GM21381 (cell line): ENCODE data around the gene UGT2A2.
"Not testable (repeated sequence)": the region's sequence is repeated elsewhere in the genome, so short reads cannot be mapped to it uniquely, and the experiment has no call there.

Experiments used
- ATAC-seq: cut with Tn5 transposase; IDR thresholded peaks from one replicate; pipeline ENCODE4 v1.9.1; 2021; ENCODE audit warnings: mild to moderate bottlenecking, moderate library complexity; ENCODE audit not compliant: unreplicated experiment

Gene UGT2A2

DNA sequence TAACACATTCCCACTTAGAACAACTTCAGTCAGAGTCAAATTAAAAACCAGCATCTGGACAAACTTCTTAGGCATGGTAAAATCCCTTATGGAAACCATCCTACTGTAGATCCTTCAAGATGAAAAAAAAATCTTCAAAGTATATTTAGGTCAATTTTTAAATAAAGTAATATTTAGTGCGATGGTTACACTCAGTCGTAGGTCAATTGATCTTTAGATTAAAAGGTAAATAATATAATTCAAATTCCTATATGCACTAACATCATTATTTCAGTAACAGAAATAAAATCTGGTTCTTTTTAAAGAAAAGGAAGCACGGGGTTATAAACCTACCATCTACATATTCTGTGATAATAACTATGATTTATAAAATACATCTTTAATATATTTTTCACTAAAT, at the start of gene UGT2A2:
Gene UGT2A2 (minus strand): TSS at position 101 of the 400 bp plus-strand sequence. CDS start 2 bp downstream, at position 99.
- no peak for ATAC-seq

DNA sequence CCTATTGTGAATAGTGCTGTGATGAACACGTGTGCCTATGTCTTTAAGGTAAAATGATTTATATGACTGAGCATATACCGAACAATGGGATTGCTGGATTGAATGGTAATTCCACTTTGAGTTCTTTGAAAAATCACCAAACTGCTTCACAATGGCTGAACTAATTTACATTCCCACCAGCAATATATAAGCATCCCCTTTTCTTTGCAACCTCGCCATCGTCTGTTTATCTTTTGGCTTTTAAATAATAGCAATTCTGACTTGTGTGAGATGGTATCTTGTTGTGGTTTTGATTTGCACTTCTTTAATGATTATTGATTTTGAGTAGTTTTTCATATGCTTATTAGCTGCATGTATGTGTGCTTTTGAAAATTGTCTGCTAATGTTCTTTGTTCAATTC, 45.4 kb upstream of the UGT2A2 start:
- no peak for ATAC-seq

DNA sequence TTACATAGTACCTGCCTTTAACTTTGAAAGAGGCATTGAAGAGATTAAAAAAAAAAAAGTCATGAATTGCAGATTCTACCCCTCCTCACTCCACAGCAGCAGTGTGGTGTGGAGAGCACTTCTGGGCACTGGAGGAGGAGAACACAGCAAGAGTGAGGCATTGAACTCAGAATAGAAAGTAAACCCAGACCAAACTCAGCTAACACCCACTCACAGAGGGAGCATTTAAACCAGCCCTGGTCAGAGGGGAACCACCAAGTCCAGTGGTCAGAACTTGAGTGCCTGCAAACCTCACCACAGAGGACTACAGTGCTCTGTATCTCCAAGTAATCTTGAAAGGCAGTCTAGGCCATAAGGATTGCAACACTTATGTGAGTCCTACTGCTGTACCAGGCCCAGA, 29.2 kb upstream of the UGT2A2 start:
- no peak for ATAC-seq

DNA sequence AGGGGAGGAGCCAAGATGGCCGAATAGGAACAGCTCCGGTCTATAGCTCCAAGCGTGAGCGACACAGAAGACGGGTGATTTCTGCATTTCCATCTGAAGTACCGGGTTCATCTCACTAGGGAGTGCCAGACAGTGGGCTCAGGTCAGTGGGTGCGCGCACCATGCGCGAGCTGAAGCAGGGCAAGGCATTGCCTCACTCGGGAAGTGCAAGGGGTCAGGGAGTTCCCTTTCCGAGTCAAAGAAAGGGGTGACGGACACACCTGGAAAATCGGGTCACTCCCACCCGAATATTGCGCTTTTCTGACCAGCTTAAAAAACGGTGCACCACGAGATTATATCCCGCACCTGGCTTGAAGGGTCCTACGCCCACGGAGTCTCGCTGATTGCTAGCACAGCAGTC, 24.6 kb upstream of the UGT2A2 start:
- not testable (repeated sequence) for ATAC-seq

DNA sequence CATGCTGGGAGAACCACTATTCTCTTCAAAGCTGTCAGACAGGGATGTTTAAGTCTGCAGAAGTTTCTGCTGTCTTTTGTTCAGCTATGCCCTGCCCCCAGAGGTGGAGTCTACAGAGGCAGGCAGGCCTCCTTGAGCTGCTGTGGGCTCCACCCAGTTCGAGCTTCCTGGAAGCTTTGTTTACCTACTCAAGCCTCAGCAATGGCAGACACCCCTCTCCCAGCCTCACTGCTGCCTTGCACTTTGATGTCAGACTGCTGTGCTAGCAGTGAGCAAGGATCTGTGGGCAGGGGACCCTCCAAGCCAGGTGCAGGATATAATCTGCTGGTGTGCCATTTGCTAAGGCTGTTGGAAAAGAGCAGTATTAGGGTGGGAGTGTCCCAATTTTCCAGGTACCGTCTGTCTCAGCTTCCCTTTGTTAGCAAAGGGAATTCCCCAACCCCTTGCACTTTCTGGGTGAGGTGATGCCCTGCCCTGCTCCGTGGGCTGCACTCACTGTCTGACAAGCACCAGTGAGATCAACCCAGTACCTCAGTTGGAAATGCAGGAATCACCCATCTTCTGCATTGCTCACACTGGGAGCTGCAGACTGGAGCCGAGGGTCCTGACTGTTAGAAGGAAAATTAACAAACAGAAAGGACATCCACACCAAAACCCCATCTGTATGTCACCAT, 21.8 kb upstream of the UGT2A2 start:
- not testable (repeated sequence) for ATAC-seq

DNA sequence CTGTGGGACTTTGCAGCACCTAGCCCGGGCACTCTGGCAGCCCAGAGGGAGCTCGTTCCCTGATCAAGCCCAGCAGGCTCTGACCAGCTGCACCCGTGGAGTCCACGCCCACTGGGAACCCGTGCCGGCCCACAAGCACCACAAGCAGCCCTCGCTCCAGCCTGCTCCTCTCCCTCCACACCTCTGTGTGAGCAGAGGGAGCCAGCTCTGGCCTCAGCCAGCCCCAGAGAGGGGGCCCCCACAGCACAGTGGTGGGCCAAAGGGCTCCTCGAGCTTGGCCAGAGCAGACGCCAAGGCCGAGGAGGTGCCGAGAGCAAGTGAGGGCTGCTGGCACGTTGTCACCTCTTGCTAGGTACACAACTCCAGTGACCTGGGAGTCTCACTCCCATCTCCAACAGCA, 18.7 kb upstream of the UGT2A2 start:
- no peak for ATAC-seq

DNA sequence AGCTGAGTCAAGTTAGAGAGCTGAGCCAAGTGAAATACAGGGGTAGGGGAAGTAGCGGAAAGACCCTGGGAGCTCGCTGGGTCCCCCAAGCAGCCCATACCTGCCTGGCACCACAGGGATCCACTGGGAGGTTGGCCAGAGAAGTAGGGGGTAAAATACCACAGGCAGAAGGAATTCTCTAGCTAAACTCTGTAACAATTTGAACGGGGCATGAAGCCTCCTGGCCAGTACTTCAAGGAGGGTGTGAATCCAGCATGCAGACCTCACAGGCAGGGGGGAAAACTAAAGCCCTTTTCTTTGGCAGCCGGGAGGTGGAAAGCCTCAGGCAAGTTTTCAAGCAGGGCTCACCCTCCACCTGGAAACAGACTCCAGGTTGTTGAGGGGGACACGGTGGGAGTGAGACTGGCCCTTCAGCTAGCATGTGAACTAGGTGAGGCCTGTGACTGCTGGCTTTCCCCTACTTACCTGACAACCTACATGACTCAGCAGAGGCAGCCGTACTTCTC, 17.3 kb upstream of the UGT2A2 start:
- no peak for ATAC-seq

DNA sequence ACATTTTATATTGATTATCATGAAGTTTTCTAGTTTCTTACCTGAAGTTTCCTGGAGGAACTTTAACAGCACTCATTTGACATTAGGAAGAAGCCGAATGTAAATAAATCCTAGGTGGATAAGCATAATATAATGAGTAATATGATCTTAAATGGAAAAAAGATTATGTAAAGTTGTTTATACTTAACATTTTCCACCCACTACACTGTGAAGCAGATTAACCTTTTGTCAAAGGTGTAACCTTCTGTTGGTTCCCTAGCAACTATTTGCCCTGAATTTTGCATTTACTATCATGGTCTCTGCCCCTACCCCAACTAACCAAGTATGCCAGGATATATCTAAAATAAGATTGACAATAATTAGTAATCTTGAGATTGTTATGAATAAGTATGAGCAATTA, 13.7 kb upstream of the UGT2A2 start, which contains the start of gene UGT2A1:
Gene UGT2A1 (minus strand): TSS at position 101 of the 400 bp plus-strand sequence. CDS start 5,603 bp downstream, outside the sequence.
- no peak for ATAC-seq

DNA sequence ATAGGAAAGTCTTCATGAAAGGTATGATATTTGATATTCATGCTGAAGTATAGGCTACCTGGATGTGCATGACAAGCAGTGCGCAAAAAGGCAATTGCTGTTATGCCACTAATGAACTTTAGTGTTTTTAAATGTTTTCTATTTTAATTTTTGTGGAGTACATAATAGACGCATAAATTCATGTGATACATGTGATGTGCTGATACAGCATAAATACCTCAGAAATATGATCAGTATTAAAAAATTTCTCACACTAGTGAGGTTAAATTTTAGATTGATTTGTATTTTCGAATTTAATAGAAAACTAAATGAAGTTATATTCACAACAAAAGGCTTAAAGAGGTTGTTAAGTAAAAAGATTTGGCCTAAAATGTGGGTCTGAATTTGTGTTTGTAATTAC, 11.4 kb upstream of the UGT2A2 start:
- ATAC-seq: no peak

DNA sequence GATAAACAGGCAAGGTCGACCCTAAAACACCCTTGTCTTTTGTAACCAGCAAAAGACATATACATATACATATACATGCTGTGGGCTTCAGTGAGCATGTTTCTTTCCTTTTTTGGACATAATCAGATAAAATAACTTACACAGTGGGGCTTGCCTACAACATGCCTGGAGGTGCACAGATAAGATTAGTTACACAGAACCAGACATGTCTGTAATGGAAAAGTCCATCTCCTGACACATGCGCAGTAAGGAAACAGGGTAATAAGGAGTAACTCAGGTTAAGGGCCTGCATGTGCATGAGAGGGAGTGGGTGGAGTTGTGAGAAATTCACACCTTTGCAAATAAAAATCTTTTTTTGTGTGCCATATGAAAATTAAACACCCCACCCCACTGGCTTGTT, 10.2 kb upstream of the UGT2A2 start:
- no peak for ATAC-seq

DNA sequence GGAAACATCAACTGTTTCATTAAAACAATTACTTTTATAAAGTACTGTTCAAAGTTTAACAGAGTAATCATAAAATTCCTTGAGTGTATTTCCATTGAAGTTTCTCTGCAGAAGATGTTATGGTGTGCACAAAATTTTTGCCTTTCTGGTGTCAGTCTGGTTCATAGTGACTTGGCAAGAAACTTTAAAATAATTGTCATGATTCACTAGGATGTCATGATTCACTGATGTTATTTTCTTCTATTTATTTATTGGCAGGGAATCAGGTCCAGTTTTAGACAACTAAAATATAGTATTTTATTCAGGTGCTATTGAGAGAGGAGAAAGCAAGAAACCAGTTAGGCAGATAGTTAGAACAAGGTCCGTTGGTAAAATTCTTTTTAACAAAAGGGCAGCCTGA, 9.8 kb upstream of the UGT2A2 start:
- ATAC-seq: no peak

DNA sequence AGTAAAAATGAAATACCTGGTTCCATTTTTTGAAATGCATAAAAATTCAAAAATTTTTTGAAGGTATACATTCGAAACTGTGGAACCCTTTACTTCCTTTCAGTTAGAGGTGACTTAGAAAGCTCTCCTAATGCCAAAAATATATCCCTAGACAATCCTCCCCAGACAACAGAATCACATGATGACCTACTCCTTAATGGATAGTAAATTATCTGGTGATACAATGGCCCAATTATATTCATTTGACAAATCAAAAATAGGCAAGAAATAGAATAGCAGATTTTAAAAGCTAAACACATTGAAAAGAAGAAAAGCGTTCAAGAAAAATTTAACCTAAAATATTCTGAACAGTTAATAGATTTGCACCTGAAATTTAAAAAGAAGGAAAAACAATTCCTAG, 3.5 kb upstream of the UGT2A2 start:
- no peak for ATAC-seq

DNA sequence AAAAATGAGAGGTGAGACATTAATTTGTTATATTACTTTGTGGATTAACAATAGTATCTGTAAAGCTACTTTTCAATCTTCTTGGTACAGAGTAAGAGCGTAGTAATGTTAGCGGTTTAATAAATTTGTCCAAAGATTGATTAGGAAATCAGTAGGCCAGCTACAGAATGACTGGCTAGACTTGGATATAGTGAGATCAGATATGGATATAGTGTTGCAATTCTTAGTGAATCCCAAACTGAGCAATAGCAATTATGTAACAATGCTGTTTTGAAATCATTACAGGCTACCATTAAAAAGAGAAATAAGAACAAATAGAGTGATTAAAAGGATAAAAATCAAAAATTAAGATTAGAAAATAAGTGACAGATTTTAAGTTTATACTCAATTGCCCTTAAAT, 847 bp upstream of the UGT2A2 start:
- no peak for ATAC-seq

DNA sequence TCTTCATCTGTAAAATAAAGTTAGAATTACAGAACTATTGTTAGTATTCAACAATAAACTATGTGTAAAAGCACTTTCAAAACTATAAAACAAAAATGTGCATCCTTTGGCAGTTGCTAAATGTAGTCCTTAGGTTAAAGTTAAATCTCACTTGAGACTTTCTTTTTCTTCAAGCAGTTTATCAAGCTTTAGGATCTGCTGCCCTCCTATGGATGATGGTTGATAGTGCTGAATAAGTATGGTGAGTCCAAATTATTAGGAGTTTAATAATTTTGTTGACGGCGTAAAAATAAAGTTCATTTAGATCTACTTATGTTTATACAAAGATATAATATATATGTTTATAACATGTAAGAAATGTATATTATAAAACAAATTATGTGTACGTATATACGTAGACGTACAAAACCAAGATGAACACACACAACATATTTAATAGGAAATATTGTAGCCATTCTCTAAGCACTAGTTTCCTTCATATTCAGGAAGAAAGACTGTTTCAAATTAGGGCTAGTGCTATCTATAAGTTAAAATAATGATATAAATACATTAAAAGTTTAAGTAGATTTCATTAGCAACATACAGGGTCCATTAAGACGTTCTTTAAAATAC, 22.3 kb downstream of the UGT2A2 start:
- no peak for ATAC-seq

DNA sequence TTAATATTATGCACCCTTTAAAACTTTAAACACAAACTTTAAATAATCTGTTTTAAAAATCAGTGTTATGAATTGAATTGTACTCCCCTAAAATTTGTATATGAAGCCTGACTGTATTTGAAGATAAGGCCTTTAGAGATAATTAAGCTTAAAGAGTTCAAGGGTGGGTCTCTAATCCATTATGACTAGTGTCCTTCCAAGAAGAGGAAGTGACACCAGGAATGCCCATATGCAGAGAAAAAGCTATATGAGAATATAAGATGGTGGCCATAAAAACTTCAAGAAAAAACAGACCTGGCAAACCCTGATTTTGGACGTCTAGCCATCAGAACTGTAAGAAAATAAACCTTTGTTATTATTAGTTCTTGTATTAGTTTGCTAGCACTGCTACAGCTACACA, 29.0 kb downstream of the UGT2A2 start:
- no peak for ATAC-seq

DNA sequence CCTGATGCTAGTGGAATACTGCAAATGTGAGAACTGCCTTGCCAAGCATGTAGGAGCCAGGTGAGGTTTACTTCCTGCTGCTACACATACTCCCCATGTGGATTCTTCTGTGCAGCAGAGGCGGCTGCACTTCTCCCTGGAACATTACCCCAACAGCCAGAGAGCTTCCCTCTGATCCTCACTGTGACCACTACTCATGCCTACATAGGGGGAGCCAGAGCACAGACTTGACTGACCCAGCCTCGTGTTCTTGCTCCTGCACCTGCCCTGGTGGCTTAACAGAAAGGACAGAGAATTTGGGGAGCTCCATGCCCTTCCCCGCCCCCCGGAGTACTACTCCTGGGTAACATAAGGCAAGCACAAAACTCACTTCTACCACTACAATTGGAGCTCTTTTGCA, 38.4 kb downstream of the UGT2A2 start:
- ATAC-seq: no peak

DNA sequence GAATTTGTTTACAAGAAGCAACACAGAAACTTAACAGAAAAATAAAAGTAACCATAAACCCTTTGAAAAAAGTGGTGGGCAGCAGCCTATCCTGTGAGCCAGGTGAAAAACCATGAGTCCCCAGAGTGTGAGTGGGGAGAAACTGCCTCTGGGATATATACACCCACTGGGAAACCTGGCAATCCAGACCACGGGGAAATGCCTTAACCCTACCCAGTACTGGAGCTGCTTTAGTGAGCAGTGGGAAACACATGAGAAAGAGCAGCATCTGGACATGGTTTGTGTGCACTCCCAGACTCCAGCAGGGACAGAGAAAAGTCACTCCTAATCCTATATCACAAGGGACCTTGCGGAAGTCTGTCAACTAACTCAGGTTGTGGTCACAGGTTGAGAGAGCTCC, 39.4 kb downstream of the UGT2A2 start:
- no peak for ATAC-seq

DNA sequence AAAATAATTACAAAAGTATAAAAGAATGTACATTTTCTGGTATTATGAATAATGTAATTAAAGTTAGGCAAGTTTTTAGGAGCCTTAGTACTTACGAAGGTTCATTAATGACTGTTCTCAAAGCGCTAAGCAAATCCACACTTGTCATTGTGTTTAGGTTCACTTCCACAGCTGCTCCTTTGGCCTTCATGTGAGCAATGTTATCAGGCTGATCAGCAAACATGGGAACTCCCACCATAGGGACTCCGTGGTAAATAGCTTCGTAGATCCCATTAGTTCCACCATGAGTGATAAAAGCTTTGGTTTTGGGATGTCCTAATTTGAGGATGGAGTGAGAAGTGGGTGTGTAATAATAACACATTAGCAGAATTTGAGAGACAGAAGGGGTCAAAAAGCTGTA, 45.1 kb downstream of the UGT2A2 start:
- no peak for ATAC-seq

DNA sequence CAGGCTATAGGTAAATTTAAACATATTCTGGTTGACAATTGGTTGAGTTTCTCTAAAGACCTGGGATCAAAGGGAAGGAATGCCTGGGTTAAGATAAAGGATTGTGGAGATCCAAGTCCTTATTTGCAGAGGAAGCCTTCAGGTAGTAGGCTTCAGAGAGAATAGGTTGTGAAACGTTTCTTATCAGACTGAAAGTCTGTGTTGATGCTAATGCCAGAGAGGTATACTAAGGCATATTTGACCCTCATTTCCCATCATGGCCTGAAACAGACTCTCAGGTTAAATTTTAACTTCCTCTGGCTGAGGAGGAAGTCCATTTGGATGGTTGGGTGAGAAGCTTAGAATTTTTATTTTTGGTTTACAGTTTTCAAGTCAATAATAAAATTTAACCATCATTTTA, 48.1 kb downstream of the UGT2A2 start:
- ATAC-seq: no peak

DNA sequence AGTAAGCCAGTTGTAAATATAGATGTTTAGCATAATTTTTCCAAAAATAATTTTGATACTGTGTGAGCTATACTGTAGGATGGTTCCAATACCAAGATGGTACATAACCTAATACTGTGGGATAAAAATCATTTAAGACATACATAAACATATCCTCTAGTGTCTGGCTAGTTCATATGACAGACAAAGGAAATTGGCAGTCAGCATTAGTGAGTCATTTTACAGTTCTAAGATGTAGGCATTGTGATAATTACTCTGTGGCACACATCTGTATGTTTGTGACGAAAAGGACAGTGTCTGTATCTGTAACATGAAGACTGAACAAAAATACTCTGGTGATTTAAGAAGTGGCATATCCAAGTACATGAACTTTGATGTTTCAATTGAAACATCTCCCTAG, 49.6 kb downstream of the UGT2A2 start:
- ATAC-seq: no peak

DNA sequence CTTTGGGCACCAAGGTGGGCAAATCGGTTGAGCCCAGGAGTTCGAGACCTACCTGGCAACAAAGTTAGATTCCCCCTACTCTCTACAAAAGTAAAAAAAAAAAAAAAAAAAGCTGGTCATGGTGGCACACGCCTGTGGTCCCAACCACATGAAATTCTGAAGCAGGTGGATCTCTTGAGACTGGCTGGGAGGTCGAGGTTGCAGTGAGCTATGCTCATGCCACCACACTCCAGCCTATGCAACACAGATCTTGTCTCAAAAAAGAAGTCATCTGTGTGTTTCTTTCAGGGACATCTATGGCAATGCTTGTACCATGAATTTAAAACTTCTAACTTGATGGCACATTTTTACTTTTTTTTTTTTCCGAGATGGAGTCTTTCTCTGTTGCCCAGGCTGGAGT, 55.3 kb downstream of the UGT2A2 start:
- ATAC-seq: no peak

DNA sequence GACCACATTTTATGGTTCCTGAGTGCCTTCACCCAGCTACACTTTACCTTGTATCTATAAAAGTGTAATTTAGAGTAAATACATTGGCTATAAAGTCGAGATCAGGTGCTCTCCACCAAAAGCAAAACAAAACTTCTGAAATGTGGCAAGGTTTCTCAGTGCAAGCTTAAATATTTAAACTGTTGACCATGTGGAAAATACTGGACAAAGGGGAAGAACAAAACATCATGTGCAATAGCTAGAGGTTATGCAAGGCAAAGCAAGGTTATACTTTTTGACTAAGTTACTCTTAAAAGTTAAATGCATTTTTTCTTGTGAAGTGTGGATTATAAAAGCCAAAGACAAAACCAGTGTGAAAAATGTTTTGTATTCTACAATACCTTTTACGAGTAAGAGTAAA, 55.9 kb downstream of the UGT2A2 start:
- no peak for ATAC-seq

DNA sequence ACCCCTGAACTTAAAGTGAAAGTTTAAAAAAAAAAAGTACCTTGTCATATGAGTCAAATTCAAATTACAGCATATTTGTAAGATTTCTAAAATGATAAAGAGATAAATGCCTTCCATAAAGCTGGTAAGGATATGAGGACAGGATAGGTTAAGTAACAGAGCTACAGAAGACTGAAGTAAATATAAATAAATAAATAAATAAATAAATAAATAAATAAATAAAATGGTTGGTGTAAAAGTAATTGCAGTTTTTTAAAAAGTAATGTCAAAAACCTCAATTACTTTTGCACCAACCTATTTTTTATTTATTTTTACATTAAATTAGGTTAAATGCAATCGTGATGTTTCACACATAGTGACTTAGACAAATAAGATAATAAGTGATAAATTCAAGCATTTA, 62.2 kb downstream of the UGT2A2 start:
- ATAC-seq: no peak
